ENCODE data around the gene GNG8.

GRCh38 chr19:46607448-46607841, 28.6 kb downstream of the GNG8 start:
- no peak for TF ChIP-seq CTCF (IDR thresholded peaks at IDR 0.05; ENCODE audit: low read length)
- no peak for TF ChIP-seq EZH2phosphoT487 (IDR thresholded peaks at IDR 0.05; ENCODE audit: low read length)
- no peak for TF ChIP-seq EZH2 (optimal IDR thresholded peaks at IDR 0.05; ENCODE audit: low read depth, low read length)

Data from MM.1S (cell line).